ENCODE results near the gene LRWD1.
"Not testable (repeated sequence)": the region's sequence is repeated elsewhere in the genome, so short reads cannot be mapped to it uniquely, and the experiment has no call there.

DNA sequence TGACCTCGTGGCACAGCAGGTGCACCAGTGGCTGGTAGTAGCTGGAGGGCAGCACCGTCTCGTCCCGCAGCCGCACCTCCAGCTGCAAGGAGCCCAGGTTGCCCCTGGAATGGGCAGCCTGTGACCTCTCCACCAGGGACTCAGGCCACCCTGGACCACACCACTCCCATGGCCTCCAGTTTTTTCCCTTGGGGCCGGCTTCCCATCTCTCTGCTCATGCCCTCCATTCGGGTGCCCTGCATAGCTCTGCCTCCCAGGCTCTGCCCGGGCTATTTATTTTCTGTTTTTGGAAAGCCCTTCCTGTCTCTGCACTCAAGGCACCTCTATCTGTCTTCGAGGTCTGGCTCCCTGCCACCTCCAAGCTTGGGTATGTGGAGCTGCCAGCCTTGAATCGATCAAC, 32.1 kb downstream of the LRWD1 start:
- not testable (repeated sequence) for TF ChIP-seq EZH2 (IDR thresholded peaks at IDR 0.05; ENCODE audit: low read length, missing control alignments)
- TF ChIP-seq, protein P1, sequence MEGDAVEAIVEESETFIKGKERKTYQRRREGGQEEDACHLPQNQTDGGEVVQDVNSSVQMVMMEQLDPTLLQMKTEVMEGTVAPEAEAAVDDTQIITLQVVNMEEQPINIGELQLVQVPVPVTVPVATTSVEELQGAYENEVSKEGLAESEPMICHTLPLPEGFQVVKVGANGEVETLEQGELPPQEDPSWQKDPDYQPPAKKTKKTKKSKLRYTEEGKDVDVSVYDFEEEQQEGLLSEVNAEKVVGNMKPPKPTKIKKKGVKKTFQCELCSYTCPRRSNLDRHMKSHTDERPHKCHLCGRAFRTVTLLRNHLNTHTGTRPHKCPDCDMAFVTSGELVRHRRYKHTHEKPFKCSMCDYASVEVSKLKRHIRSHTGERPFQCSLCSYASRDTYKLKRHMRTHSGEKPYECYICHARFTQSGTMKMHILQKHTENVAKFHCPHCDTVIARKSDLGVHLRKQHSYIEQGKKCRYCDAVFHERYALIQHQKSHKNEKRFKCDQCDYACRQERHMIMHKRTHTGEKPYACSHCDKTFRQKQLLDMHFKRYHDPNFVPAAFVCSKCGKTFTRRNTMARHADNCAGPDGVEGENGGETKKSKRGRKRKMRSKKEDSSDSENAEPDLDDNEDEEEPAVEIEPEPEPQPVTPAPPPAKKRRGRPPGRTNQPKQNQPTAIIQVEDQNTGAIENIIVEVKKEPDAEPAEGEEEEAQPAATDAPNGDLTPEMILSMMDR (conservative IDR thresholded peaks at IDR 0.05 in 1 of 2, IDR thresholded peaks at IDR 0.05 in 1 of 2; ENCODE audit: low read depth in 1 of 2, low read length in 2 of 2), result not testable (repeated sequence)
